K562 treated with DMSO at 1 percent for 12 hours (cell line): ENCODE data around the gene DEFB123. TPM values are rescaled to one million over a fixed set of nuclear protein-coding genes. Genes with fewer than 3 reads are reported as not detected.

ENCODE experiments used
- total RNA-seq: library from RNA; unstranded; fragments of 300-600 nt; gene quantifications from 2 replicates; pipeline ENCODE4 v1.2.3, GENCODE V29; 2022; ENCODE audit not compliant: insufficient read depth

Gene DEFB123, protein sequence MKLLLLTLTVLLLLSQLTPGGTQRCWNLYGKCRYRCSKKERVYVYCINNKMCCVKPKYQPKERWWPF
- not detected in 2 replicates for total RNA-seq

DNA sequence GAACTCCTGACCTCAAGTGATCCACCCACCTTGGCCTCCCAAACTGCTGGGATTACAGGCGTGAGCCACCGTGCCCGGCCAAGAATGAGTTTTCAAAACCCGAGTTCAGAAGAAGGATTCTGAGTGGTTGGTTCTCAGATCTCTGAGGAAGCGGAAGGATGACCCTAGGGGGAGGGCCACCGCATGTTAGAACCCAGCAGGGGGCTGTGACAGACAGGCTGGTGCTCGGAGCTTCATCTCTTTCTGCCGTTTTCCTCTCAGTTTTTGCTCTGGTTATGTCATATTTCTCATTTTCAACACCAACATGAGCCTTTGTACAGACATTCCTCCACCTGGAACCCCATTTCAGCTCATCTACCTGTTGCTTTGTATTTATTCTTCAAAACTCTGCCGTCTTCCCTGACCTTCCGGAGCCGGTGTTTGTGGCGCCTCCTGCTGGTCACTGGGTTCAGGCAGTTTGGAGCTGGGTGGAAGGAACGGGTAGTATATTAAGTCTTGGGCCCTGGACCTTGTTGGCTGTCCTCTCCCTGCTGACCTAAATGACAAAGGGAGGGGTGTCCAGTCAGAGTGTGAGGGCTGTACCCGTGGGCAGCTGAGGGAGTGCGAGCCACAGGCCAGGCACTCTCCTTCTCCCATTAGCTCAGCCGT is at the start of gene DEFB123:
TSS of gene DEFB123 (plus strand) at position 621 of the 648 bp plus-strand sequence. CDS start 67 bp downstream, outside the sequence.

DNA sequence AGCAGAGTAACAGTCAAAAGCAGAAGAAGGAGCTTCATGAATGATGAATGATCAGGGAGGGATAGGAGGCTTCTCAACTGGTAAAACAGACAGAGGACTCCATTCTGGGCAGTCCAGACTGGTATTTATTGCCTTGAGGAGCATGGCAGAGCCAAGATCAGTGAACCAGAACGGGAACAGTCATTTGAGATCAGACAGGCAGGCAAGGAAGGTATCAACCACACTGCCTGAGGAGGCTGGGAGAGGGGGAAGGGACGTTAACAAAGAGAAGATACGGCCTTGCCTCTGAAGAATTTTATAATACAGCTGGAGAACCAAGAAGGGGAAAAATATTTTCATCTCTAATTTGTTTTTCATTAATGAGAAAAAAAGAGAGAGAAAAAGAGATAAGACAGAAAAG is 34.3 kb upstream of the DEFB123 start, which contains the start of gene DEFB121:
TSS of gene DEFB121 (minus strand) at position 101 of the 400 bp plus-strand sequence. CDS start at position 38, 63 bp downstream.

DNA sequence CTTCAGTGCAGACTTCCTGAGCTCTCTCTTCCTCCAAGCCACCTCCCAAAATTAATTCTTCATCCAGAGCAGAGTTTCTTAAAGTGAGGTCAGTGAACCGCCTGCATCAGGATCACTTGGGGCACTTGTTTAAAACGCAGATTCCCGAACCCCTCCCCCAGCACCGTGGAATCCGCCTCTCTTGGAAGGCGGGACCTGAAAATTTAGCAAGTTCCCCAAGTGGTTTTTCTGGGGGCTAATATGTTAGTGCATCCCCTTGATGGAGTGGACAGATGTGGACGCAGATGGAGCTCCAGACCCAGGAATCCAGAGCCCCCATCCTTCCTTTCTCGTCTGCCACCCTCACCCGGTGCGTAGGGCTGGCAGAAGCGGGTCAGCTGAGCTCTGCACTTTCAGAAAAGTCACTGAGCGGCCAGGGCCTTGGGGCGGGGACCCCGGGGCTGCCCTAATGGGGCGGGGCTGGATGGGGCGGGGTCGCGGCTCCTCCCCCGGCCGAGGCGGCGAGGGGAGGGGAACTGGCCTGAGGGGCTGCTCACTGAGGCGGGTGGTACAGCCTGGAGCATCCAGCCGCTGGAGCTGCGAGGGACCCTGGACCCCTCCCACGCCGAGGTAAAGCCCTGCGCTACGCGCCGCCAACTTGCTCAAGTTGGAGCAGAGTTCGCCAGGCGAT is 34.5 kb downstream of the DEFB123 start, which contains the start of the genes DEFB124 and REM1:
TSS of gene DEFB124 (minus strand) at position 370 of the 670 bp plus-strand sequence. CDS start 2,114 bp downstream, outside the sequence.
TSS of gene REM1 (plus strand) at position 531 of the 670 bp plus-strand sequence. CDS start 1,158 bp downstream, outside the sequence.

Other genes with a start within 250 kb of the DEFB123 start
- gene DEFB115, start 183.0 kb upstream of the DEFB123 start, total RNA-seq: not detected in 2 replicates
- not detected in 2 replicates for gene DEFB116, start 132.0 kb upstream of the DEFB123 start, total RNA-seq
- gene DEFB118, start 72.0 kb upstream of the DEFB123 start, total RNA-seq: not detected in 2 replicates
- not detected in 2 replicates for gene DEFB119, start 50.0 kb upstream of the DEFB123 start, total RNA-seq
- gene DEFB121, start 34.4 kb upstream of the DEFB123 start, total RNA-seq: not detected in 2 replicates
- not detected in 2 replicates for gene DEFB124, start 34.5 kb downstream of the DEFB123 start, total RNA-seq
- gene REM1, start 34.7 kb downstream of the DEFB123 start, total RNA-seq: not detected in 2 replicates
- 130 and 166 TPM in 2 replicates for gene HM13, start 73.8 kb downstream of the DEFB123 start, total RNA-seq
- 356 and 417 TPM in 2 replicates for gene ID1, start 164.7 kb downstream of the DEFB123 start, total RNA-seq
- not detected in 2 replicates for gene COX4I2, start 197.3 kb downstream of the DEFB123 start, total RNA-seq